ENCODE measurements around the gene TRIAP1. TPM values are rescaled to one million over a fixed set of nuclear protein-coding genes. Genes with fewer than 3 reads are reported as not detected.

TRIAP1 gene
- polyA plus RNA-seq, 1 donor: 39.1 TPM

- DNase-seq: no peak
Measured at GRCh38 chr12:120432772-120433525, 13.2 kb downstream of the TRIAP1 start.

GRCh38 chr12:120429368-120429767 lies 16.8 kb downstream of the TRIAP1 start:
- no peak for DNase-seq

GRCh38 chr12:120428597-120429229 lies 17.5 kb downstream of the TRIAP1 start:
- DNase-seq: no peak

- DNase-seq: no peak
Measured at GRCh38 chr12:120425797-120426196, 20.4 kb downstream of the TRIAP1 start.

GRCh38 chr12:120422892-120423456 lies 23.2 kb downstream of the TRIAP1 start:
- no peak for DNase-seq

- no peak for DNase-seq
Measured at GRCh38 chr12:120421701-120422100, 24.5 kb downstream of the TRIAP1 start.

GRCh38 chr12:120417917-120418580 lies 28.1 kb downstream of the TRIAP1 start:
- no peak for DNase-seq

- DNase-seq: no peak
Measured at GRCh38 chr12:120416490-120417216, 29.5 kb downstream of the TRIAP1 start.

GRCh38 chr12:120413901-120414695 lies 32.1 kb downstream of the TRIAP1 start:
- peak; percentile 91 for DNase-seq

GRCh38 chr12:120412421-120412820 lies 33.8 kb downstream of the TRIAP1 start:
- no peak for DNase-seq

- DNase-seq: no peak
Measured at GRCh38 chr12:120408771-120409170, 37.4 kb downstream of the TRIAP1 start.

- no peak for DNase-seq
Measured at GRCh38 chr12:120406553-120406952, 39.6 kb downstream of the TRIAP1 start.

- DNase-seq: no peak
Measured at GRCh38 chr12:120406069-120406468, 40.1 kb downstream of the TRIAP1 start.

- no peak for DNase-seq
Measured at GRCh38 chr12:120404271-120404670, 41.9 kb downstream of the TRIAP1 start.

GRCh38 chr12:120403869-120404268 lies 42.3 kb downstream of the TRIAP1 start:
- no peak for DNase-seq

- peak; percentile 63 for DNase-seq
Measured at GRCh38 chr12:120402217-120402616, 44.0 kb downstream of the TRIAP1 start.

GRCh38 chr12:120399531-120399930 lies 46.7 kb downstream of the TRIAP1 start:
- DNase-seq: no peak

GRCh38 chr12:120397824-120398540 lies 48.2 kb downstream of the TRIAP1 start:
- peak; percentile 49 for DNase-seq

GRCh38 chr12:120394483-120395367 lies 51.5 kb downstream of the TRIAP1 start:
- peak; percentile 61 for DNase-seq

All from left kidney (tissue), 2 donors.